ENCODE results near the gene CBR4. TPM values are rescaled to one million over a fixed set of nuclear protein-coding genes. Genes with fewer than 3 reads are reported as not detected.

CBR4 gene
- total and polyA plus RNA-seq, 10 donors = 7.5 to 33.4 (median 21.3) TPM

DNA sequence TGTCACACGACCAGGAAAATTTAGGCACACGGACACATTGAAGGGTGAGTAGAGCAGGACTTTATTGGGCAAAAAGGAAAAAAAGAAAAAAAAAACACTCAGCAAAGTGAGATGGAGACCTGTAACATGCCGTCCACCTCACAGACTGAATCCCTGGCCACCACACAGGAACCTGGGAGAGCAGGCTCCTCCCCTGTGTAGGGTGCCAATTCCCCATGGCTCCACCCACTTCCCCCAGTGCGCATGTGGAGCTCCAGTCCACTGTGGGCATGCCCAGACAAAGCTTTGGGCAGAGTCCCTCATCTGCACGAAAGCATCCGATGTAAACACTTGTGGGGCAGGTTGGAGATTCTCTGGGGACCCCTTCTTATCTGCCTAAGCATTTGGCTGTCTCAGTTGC, 23.6 kb upstream of the CBR4 start:
- no peaks in the 10 kb centered on the region for H3K9me3 ChIP-seq
- no peak overlapping the region for H3K27ac ChIP-seq
- H3K36me3 ChIP-seq = no peaks in the 10 kb centered on the region
- DNase-seq = no peak
- intact Hi-C loops (cut with DNase I; ENCODE audit: low total_unique reads) = no loop called here
- no peaks in the 10 kb centered on the region for H3K4me1 ChIP-seq
- TF ChIP-seq, protein P1, sequence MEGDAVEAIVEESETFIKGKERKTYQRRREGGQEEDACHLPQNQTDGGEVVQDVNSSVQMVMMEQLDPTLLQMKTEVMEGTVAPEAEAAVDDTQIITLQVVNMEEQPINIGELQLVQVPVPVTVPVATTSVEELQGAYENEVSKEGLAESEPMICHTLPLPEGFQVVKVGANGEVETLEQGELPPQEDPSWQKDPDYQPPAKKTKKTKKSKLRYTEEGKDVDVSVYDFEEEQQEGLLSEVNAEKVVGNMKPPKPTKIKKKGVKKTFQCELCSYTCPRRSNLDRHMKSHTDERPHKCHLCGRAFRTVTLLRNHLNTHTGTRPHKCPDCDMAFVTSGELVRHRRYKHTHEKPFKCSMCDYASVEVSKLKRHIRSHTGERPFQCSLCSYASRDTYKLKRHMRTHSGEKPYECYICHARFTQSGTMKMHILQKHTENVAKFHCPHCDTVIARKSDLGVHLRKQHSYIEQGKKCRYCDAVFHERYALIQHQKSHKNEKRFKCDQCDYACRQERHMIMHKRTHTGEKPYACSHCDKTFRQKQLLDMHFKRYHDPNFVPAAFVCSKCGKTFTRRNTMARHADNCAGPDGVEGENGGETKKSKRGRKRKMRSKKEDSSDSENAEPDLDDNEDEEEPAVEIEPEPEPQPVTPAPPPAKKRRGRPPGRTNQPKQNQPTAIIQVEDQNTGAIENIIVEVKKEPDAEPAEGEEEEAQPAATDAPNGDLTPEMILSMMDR (IDR thresholded peaks at IDR 0.05 in 8 of 11, conservative IDR thresholded peaks at IDR 0.05 in 3 of 11) = no peak
- TF ChIP-seq POLR2AphosphoS5 (IDR thresholded peaks at IDR 0.05) (no peak), POLR2A (IDR thresholded peaks at IDR 0.05) (no peak)
- 80 to 83% (median 82%) methylated on average over 6 of the region's 6 CpGs for WGBS, 5 donors
- H3K27me3 ChIP-seq (replicated peaks in 1 of 7) = peaks cover 0 to 4% (median 0%) of the 10 kb centered on the region in 7 donors
- no peak overlapping the region for H3K4me3 ChIP-seq

DNA sequence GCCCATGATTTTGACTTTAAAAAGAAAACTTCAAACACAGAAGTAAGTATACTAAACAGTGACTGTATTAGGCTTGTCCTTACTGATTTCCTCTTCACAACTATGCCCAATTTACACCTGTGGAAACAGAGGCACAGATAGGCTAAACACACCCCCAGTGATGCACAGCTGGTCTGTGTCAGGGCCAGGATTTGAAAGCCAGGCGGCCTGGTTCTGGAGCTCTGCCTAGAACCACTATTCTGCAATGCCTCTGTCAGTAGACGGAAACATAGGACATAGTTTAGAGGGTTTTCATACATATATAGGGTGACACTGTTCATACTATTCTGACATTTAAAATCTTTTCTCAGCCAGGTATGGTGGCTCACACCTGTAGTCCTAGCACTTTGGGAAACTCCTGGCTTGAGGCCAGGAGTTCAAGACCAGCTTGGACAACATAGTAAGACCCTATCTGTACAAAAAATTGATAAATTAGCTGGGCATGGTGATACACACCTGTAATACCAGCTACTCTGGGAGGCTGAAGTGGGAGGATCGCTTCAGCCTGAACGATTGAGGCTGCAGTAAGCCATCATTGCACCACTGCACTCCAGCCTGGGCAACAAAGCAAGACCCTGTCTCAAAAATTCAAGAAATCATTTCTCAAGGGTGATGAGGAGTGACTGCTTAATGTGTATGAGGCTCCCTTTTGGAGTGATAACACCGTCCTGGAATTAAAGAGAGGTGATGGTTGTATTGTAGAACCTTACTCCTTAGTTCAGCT, 23.0 kb upstream of the CBR4 start:
- TF ChIP-seq, protein P1 (IDR thresholded peaks at IDR 0.05 in 8 of 11, conservative IDR thresholded peaks at IDR 0.05 in 3 of 11) = no peak
- no peak for TF ChIP-seq POLR2A (IDR thresholded peaks at IDR 0.05)
- no peak for TF ChIP-seq POLR2AphosphoS5 (IDR thresholded peaks at IDR 0.05)
- WGBS, 5 donors = 85 to 98% (median 93%) methylated on average over 5 of the region's 5 CpGs
- DNase-seq = no peak
- Histone ChIP-seq H3K27me3 (replicated peaks in 1 of 7) (peaks cover 0 to 4% (median 0%) of the 10 kb centered on the region in 7 donors), H3K27ac (no peak overlapping the region), H3K36me3 (no peaks in the 10 kb centered on the region), H3K9me3 (no peaks in the 10 kb centered on the region), H3K4me3 (no peak overlapping the region), H3K4me1 (no peaks in the 10 kb centered on the region)
- intact Hi-C loops (cut with DNase I; ENCODE audit: low total_unique reads) = no loop called here

DNA sequence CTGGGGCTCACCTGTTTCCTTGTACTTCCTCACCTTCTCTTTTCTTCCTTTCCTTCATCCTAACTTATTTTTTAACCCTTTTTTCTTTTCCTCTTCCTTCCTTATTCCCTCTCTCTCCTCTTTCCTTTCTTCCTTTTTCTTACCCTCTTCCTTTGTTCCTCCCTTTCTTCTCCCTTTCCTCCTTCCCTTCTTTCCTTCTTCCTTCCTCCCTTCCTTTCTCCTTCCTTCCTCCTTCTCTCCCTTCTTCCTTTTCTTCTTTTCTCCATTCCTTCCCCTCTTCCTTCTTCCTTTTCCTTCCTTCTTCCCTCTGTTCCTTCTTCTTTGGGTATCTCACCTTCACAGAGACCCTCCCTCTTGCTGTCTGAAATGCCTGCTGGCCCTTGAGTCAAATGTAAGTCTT, 22.1 kb upstream of the CBR4 start:
- no peak for DNase-seq
- H3K27me3 ChIP-seq (replicated peaks in 1 of 7) = peaks cover 0 to 4% (median 0%) of the 10 kb centered on the region in 7 donors
- intact Hi-C loops (cut with DNase I; ENCODE audit: low total_unique reads) = no loop called here
- no peaks in the 10 kb centered on the region for H3K9me3 ChIP-seq
- TF ChIP-seq, protein P1 (IDR thresholded peaks at IDR 0.05 in 8 of 11, conservative IDR thresholded peaks at IDR 0.05 in 3 of 11) = no peak
- no peak for TF ChIP-seq POLR2AphosphoS5 (IDR thresholded peaks at IDR 0.05)
- no peak for TF ChIP-seq POLR2A (IDR thresholded peaks at IDR 0.05)
- H3K27ac ChIP-seq = no peak overlapping the region
- H3K4me1 ChIP-seq = no peaks in the 10 kb centered on the region
- no peak overlapping the region for H3K4me3 ChIP-seq
- H3K36me3 ChIP-seq = no peaks in the 10 kb centered on the region

DNA sequence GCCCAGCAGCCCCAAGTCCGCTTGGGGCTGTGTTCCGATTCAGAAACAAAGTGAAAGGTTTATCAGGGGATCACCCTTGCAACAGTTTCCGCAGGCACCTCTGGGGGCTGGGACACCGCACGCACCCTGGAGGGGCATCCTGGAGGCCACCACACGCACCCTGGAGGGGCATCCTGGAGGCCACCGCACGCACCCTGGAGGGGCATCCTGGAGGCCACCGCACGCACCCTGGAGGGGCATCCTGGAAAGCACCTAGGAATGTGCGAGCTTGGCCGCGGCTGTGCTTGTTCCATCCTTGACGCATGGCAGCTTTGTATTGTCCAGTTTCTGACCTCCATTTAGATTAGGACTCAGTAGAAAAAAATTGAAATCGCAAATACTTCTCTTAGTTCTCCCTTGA, 21.3 kb upstream of the CBR4 start:
- Histone ChIP-seq H3K4me3 (no peak overlapping the region), H3K9me3 (no peaks in the 10 kb centered on the region), H3K27me3 (replicated peaks in 1 of 7) (peaks cover 0 to 4% (median 0%) of the 10 kb centered on the region in 7 donors), H3K36me3 (no peaks in the 10 kb centered on the region), H3K27ac (no peak overlapping the region), H3K4me1 (no peaks in the 10 kb centered on the region)
- TF ChIP-seq POLR2A (IDR thresholded peaks at IDR 0.05) = no peak
- TF ChIP-seq, protein P1 (IDR thresholded peaks at IDR 0.05 in 8 of 11, conservative IDR thresholded peaks at IDR 0.05 in 3 of 11) = no peak
- TF ChIP-seq POLR2AphosphoS5 (IDR thresholded peaks at IDR 0.05) = no peak
- no peak for DNase-seq
- 90 to 98% (median 94%) methylated on average over 9 to 15 of the region's 15 CpGs for WGBS, 5 donors
- intact Hi-C loops (cut with DNase I; ENCODE audit: low total_unique reads) = no loop called here

Measured in spleen (tissue), 11 donors.